Body of pancreas (tissue), 4 donors: ENCODE results near the gene MEGF10.

Experiments used
- CTCF ChIP-seq, 7 experiments: fragments of 450-650 bp in 4 of 7; fragments of 200-600 bp in 3 of 7; sonication (generic) in 3 of 7; IDR thresholded peaks; one replicate each; pipeline ENCODE4 v1.5.1; 2016 to 2019; ENCODE audit warnings: antibody characterized with exemption in 7 of 7
- POLR2A ChIP-seq, 3 donors: fragments of 450-650 bp; IDR thresholded peaks; one replicate each; pipeline ENCODE4 v1.6.1; 2016; ENCODE audit warnings: antibody characterized with exemption in 3 of 3, mild to moderate bottlenecking in 2 of 3

DNA sequence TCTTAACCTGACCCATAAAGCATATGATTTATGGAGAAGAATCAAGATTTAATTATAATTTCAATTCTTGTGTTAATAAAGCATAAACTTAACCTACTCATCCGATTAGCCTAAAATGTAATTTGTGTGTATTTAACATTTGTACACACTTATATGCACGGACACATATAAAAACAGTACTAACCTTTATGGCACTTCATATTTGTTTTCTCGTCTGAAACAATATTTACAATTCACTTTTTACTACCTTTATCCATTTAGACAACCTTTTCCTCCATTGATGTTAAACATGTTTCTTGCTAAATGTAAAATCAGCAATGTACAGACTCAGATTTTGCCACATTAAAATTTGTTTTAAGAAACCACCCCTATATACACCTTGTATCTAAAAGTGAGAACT, 22.8 kb downstream of the MEGF10 start:
- TF ChIP-seq CTCF (IDR thresholded peaks at IDR 0.05) (no peak), POLR2A (IDR thresholded peaks at IDR 0.05) (no peak)
